ENCODE data around the gene METTL5. TPM values are rescaled to one million over a fixed set of nuclear protein-coding genes. Genes with fewer than 3 reads are reported as not detected.

The METTL5 gene
- total RNA-seq, 1 experiment from 2014 or later: 103 TPM

DNA sequence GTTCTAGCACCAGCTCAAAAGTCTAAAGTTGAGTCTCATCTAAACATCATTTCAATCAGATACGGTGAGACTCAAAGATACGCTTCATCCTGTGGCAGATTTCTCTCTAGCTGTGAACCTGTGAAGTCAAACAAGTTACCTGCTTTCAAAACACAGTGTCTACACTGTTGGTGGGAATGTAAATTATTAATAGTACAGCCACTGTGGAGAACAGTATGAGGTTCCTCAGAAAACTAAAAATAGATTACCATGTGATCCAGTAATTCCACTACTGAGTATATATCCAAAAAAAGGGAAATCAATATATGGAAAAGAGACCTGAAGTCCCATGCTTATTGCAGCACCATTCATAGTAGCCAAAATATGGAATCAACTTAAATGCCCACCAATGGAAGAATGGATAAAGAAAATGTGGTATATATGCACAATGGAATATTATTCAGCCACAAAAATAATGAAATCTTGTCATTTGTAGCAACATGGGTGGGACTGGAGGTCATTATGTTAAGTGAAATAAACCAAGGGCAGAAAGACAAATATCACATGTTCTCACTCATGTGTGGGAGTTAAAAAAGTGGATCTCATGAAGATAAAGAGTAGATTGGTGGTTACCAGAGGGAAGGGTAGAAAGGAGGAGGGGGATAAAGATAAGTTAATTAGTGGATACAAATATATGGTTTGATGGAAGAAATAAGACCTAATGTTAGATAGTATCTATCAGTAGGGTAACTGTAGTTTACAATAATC, 14.2 kb upstream of the METTL5 start:
- H3K4me1 ChIP-seq (ENCODE audit: control insufficient read depth in 1 of 2, insufficient read depth in 2 of 2, low read length in 2 of 2): no peaks in the 10 kb centered on the region; a peak in 1 of 4 replicates
- H3K36me3 ChIP-seq (ENCODE audit: control insufficient read depth in 1 of 2, insufficient read depth in 2 of 2, low read length in 2 of 2): no peaks in the 10 kb centered on the region
- no peaks in the 10 kb centered on the region for H3K9me3 ChIP-seq (ENCODE audit: control insufficient read depth in 1 of 2, insufficient read depth in 1 of 2, low read depth in 1 of 2, low read length in 2 of 2)
- CTCF ChIA-PET: no interaction called here
- POLR2A ChIA-PET: interaction anchor here (0.7 kb wide), 1 partner anchor 27 kb away, joined by 4 read pairs; no protein-coding TSS in a partner anchor
- no peak for ATAC-seq
- H3K9ac ChIP-seq (ENCODE audit: low read length): no peak overlapping the region
- H3K4me3 ChIP-seq (replicated peaks in 1 of 2; ENCODE audit: low read depth in 1 of 2, low read length in 2 of 2): no peak overlapping the region
- intact Hi-C loops (cut with micrococcal nuclease): no loop called here
- no peaks in the 10 kb centered on the region for H3K27me3 ChIP-seq (ENCODE audit: insufficient read depth, low read length)
- no peak overlapping the region for H3K27ac ChIP-seq (ENCODE audit: low read depth, low read length)
- no TSS peak for BruUV-seq (replicated peaks)
- H3K79me2 ChIP-seq (ENCODE audit: insufficient read depth, low read length): peaks cover 58% of the 10 kb centered on the region
- TF ChIP-seq JUND (IDR thresholded peaks at IDR 0.05): no peak
- no peak for TF ChIP-seq SRF (IDR thresholded peaks at IDR 0.05; ENCODE audit: low read depth)
- no peak for TF ChIP-seq ZNF274 (IDR thresholded peaks at IDR 0.05; ENCODE audit: low read depth, low read length)
- TF ChIP-seq SP1 (IDR thresholded peaks at IDR 0.05; ENCODE audit: low read depth): no peak
- TF ChIP-seq, protein P1, sequence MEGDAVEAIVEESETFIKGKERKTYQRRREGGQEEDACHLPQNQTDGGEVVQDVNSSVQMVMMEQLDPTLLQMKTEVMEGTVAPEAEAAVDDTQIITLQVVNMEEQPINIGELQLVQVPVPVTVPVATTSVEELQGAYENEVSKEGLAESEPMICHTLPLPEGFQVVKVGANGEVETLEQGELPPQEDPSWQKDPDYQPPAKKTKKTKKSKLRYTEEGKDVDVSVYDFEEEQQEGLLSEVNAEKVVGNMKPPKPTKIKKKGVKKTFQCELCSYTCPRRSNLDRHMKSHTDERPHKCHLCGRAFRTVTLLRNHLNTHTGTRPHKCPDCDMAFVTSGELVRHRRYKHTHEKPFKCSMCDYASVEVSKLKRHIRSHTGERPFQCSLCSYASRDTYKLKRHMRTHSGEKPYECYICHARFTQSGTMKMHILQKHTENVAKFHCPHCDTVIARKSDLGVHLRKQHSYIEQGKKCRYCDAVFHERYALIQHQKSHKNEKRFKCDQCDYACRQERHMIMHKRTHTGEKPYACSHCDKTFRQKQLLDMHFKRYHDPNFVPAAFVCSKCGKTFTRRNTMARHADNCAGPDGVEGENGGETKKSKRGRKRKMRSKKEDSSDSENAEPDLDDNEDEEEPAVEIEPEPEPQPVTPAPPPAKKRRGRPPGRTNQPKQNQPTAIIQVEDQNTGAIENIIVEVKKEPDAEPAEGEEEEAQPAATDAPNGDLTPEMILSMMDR (IDR thresholded peaks at IDR 0.05 in 2 of 3, conservative IDR thresholded peaks at IDR 0.05 in 1 of 3; ENCODE audit: borderline replicate concordance in 1 of 3, insufficient read depth in 1 of 3, low read depth in 2 of 3, low read length in 2 of 3): no peak
- no peak for TF ChIP-seq YY1 (IDR thresholded peaks at IDR 0.05; ENCODE audit: extremely low read depth, insufficient replicate concordance, low read depth, low read length)
- TF ChIP-seq, protein P2, sequence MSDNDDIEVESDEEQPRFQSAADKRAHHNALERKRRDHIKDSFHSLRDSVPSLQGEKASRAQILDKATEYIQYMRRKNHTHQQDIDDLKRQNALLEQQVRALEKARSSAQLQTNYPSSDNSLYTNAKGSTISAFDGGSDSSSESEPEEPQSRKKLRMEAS (IDR thresholded peaks at IDR 0.05): no peak
- TF ChIP-seq, protein P3, sequence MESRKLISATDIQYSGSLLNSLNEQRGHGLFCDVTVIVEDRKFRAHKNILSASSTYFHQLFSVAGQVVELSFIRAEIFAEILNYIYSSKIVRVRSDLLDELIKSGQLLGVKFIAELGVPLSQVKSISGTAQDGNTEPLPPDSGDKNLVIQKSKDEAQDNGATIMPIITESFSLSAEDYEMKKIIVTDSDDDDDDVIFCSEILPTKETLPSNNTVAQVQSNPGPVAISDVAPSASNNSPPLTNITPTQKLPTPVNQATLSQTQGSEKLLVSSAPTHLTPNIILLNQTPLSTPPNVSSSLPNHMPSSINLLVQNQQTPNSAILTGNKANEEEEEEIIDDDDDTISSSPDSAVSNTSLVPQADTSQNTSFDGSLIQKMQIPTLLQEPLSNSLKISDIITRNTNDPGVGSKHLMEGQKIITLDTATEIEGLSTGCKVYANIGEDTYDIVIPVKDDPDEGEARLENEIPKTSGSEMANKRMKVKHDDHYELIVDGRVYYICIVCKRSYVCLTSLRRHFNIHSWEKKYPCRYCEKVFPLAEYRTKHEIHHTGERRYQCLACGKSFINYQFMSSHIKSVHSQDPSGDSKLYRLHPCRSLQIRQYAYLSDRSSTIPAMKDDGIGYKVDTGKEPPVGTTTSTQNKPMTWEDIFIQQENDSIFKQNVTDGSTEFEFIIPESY (IDR thresholded peaks at IDR 0.05; ENCODE audit: extremely low read depth, insufficient replicate concordance, low read length): no peak
- TF ChIP-seq EZH2 (IDR thresholded peaks at IDR 0.05): no peak
- TF ChIP-seq FOSL1 (IDR thresholded peaks at IDR 0.05; ENCODE audit: low read depth): no peak
- no peak for TF ChIP-seq CEBPB (IDR thresholded peaks at IDR 0.05; ENCODE audit: low read depth)
- no peak for TF ChIP-seq EGR1 (IDR thresholded peaks at IDR 0.05; ENCODE audit: low read depth)
- no peak overlapping the region for H3K4me2 ChIP-seq (ENCODE audit: low read length)
- no peak for DNase-seq (ENCODE audit: low read depth, low spot score)
- RAD21 ChIA-PET (ENCODE audit: low non-redundant PET in 1 of 2, low total read pairs in 2 of 2, uncharacterized antibody in 2 of 2, unreplicated experiment in 2 of 2): no interaction called here
- H4K20me1 ChIP-seq (ENCODE audit: insufficient read depth): no peaks in the 10 kb centered on the region
- no peaks in the 10 kb centered on the region for H3K9me2 ChIP-seq (ENCODE audit: insufficient read depth)
- H2AFZ ChIP-seq (ENCODE audit: low read depth, low read length, poor library complexity, severe bottlenecking): no peak overlapping the region
